ENCODE results near the gene BAIAP3.
A peak's percentile ranks its signal among the peaks of the same experiment; 100 is the strongest.

The BAIAP3 gene

GRCh38 chr16:1392826-1393225, 59.4 kb downstream of the BAIAP3 start:
- DNase-seq (ENCODE audit: low spot score), result no peak

GRCh38 chr16:1393613-1394176, 60.2 kb downstream of the BAIAP3 start:
- no peak for DNase-seq (ENCODE audit: low spot score)

- DNase-seq (ENCODE audit: low spot score), result no peak
Observed at GRCh38 chr16:1394367-1394951, 61.0 kb downstream of the BAIAP3 start.

DNA sequence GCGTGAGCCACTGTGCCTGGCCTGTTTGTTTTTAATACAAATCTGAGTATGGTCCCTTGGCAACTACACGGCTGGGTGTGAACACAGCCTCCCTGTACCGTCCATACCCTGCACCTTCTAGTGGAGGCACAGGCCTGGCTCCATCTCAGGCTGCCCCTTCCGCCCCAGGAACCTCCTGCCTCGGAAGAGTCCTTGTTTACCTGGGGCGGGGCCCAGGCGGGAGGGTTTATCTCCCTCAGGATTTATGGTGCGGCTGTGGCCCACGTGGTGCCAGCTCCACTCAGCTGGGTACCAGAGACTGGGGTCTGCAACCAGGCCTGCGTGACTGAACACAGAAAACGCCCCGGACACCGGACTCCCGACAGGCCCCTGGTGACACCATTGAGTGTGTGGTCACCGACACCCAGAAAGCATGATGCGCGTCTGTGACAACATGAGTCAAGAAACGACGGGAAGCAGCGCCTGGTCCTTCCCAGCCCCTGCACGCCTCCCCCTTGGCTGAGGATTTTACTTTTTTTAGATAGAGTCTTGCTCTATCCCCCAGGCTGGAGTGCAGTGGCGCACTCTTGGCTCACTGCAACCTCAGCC, 62.1 kb downstream of the BAIAP3 start:
- no peak for DNase-seq (ENCODE audit: low spot score)

DNA sequence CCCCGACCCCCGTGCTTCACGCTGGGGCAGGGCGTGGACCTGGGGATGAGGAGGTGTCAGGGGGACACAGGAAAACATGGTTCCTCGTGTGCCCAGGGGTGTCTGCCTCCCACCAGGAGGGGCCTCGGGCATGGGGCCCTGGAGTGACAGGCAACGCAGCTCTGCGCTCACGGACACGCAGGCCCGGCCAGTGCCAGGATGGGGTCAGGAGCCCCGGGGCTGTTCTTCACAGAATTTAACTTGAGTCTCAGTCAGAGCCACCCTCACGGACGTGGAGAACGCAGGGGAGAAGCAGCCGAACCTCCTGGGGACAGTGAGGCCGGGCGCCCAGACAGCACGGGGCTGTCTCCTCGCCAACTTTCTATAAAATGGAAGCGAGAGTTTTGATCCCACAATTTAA, 64.3 kb downstream of the BAIAP3 start:
- peak; percentile 17 for DNase-seq (ENCODE audit: low spot score)

DNA sequence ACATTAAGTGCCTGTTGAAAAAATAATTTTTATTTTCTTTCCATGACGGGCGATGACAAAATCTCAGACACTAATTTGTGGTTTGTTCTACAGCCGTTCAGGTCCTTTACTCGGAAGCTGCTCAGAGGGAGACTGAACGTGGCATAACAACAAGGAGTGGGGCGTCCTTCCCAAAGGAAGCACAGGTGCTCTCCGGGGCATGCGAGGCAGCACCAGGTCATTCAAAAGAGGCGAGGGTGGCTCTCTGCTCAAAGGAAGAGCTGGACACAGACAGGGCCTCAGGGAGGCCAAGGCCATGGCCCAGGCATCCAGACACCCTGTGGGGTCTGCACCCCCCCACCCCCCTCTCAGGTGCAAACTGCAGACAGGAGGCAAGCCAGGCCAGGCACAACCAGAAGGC, 64.9 kb downstream of the BAIAP3 start:
- peak; percentile 3 for DNase-seq (ENCODE audit: low spot score)
